A549 (cell line): ENCODE measurements around the gene ZC3H10. TPM values are rescaled to one million over a fixed set of nuclear protein-coding genes. Genes with fewer than 3 reads are reported as not detected.

Experiments
- ATAC-seq, 2 experiments: fragments of 200-7000 bp in 1 of 2; fragments of >200 bp in 1 of 2; cut with Nextera tagmentation in 1 of 2; cut with Tn5 transposase in 1 of 2; 3 replicates each; pipeline versions ENCODE4 v1.8.0 to v1.9.1; 2018 to 2020; ENCODE audit warnings: mild to moderate bottlenecking in 1 of 2, moderate library complexity in 1 of 2
- CTCF ChIA-PET: fragments of 300-600 bp; sonication (Branson Sonifier 250); formaldehyde crosslinking; extraction: SDS; loops from one replicate; lab custom pipeline; 2021; ENCODE audit warnings: antibody characterized with exemption, inconsistent platforms; lab: Yijun Ruan, JAX
- POLR2A ChIA-PET: fragments of 350-600 bp; formaldehyde crosslinking; extraction: SDS; loops from one replicate; lab custom pipeline; 2021; ENCODE audit warnings: antibody characterized with exemption, inconsistent platforms; lab: Yijun Ruan, JAX
- DNase-seq, 2 experiments: peaks; one replicate each; pipeline versions ENCODE4 v3.0.0 to v3.0.0-alpha.2; 2011 to 2016; ENCODE audit warnings: low read depth in 1 of 2, low spot score in 1 of 2
- FAIRE-seq: peaks from 2 replicates; lab custom pipeline; 2011; peaks lifted over from hg19 to GRCh38; lab: Jason Lieb, UNC
- H3K27ac ChIP-seq, 2 experiments: fragments of >200 bp; sonication (Bioruptor Twin); formaldehyde crosslinking; 3 replicates each; pipeline ENCODE4 v1.5.1; 2016 to 2017
- H3K4me1 ChIP-seq: fragments of >200 bp; sonication (Bioruptor Twin); formaldehyde crosslinking; 3 replicates; pipeline ENCODE4 v1.6.1; 2016
- H3K4me2 ChIP-seq: fragments of >200 bp; sonication (Bioruptor Twin); formaldehyde crosslinking; 3 replicates; pipeline ENCODE4 v1.6.1; 2016
- H3K4me3 ChIP-seq: fragments of >200 bp; sonication (Bioruptor Twin); formaldehyde crosslinking; 3 replicates; pipeline ENCODE4 v1.5.1; 2016
- H3K9me3 ChIP-seq: fragments of >200 bp; sonication (Bioruptor Twin); formaldehyde crosslinking; 3 replicates; pipeline ENCODE4 v1.6.1; 2016
- ATOH8 ChIP-seq: fragments of 250-450 bp; sonication (Bioruptor Pico); IDR thresholded peaks from 2 replicates; pipeline ENCODE4 v1.5.0; 2020; ENCODE audit warnings: low read depth, mild to moderate bottlenecking, moderate library complexity
- CHD2 ChIP-seq: fragments of 150-350 bp; IDR thresholded peaks from 2 replicates; pipeline ENCODE4 v1.6.1; 2014; ENCODE audit warnings: low read length; ENCODE audit not compliant: partially characterized antibody
- CHD4 ChIP-seq: fragments of 200-600 bp; sonication (generic); IDR thresholded peaks from 2 replicates; pipeline ENCODE4 v1.6.1; 2016; ENCODE audit warnings: antibody characterized with exemption, mild to moderate bottlenecking, borderline replicate concordance
- EHF ChIP-seq: fragments of 250-450 bp; sonication (Bioruptor Pico); IDR thresholded peaks from 2 replicates; pipeline ENCODE4 v1.5.0; 2020; ENCODE audit warnings: mild to moderate bottlenecking
- EHMT2 ChIP-seq: fragments of 200-600 bp; sonication (generic); IDR thresholded peaks from 2 replicates; pipeline ENCODE4 v1.6.1; 2016; ENCODE audit warnings: antibody characterized with exemption, low read depth, mild to moderate bottlenecking, moderate library complexity
- EP300 ChIP-seq, 2 experiments: fragments of >200 bp; sonication (Bioruptor Twin); formaldehyde crosslinking; IDR thresholded peaks; 2 replicates in 1 of 2; 3 replicates in 1 of 2; pipeline ENCODE4 v1.6.1; 2016 to 2017
- ESRRA ChIP-seq: fragments of 150-350 bp; IDR thresholded peaks from 2 replicates; pipeline ENCODE4 v1.6.1; 2014; ENCODE audit warnings: mild to moderate bottlenecking, low read length, borderline replicate concordance
- FOSL2 ChIP-seq, 2 experiments: fragments of 450-650 bp in 1 of 2; fragments of >200 bp in 1 of 2; sonication (Bioruptor Twin) in 1 of 2; formaldehyde crosslinking; IDR thresholded peaks; 2 replicates each; pipeline versions ENCODE4 v1.5.0 to v1.6.1; 2016 to 2020; ENCODE audit warnings: mild to moderate bottlenecking in 1 of 2, moderate library complexity in 1 of 2
- HEYL ChIP-seq: fragments of 250-450 bp; sonication (Bioruptor Pico); IDR thresholded peaks from 2 replicates; pipeline ENCODE4 v1.8.0; 2021; ENCODE audit warnings: mild to moderate bottlenecking, moderate library complexity
- HOXB13 ChIP-seq: fragments of 250-450 bp; sonication (Bioruptor Pico); IDR thresholded peaks from 2 replicates; pipeline ENCODE4 v1.5.0; 2020; ENCODE audit warnings: low read depth, mild to moderate bottlenecking, moderate library complexity
- HOXB5 ChIP-seq: fragments of 250-450 bp; sonication (Bioruptor Pico); IDR thresholded peaks from 2 replicates; pipeline ENCODE4 v1.5.0; 2020; ENCODE audit warnings: mild to moderate bottlenecking, moderate library complexity
- JUN ChIP-seq, 2 experiments: fragments of >200 bp; sonication (Bioruptor Twin); formaldehyde crosslinking; IDR thresholded peaks; 2 replicates in 1 of 2; 3 replicates in 1 of 2; pipeline ENCODE4 v1.6.1; 2016 to 2017
- JUNB ChIP-seq: fragments of >200 bp; sonication (Bioruptor Twin); formaldehyde crosslinking; IDR thresholded peaks from 2 replicates; pipeline ENCODE4 v1.6.1; 2016
- KDM5A ChIP-seq: fragments of 200-600 bp; sonication (generic); IDR thresholded peaks from 2 replicates; pipeline ENCODE4 v1.6.1; 2016; ENCODE audit warnings: antibody characterized with exemption, mild to moderate bottlenecking
- MAZ ChIP-seq: fragments of 150-350 bp; IDR thresholded peaks from 2 replicates; pipeline ENCODE4 v1.6.1; 2014; ENCODE audit warnings: antibody characterized with exemption, low read depth, low read length, borderline replicate concordance
- RCOR1 ChIP-seq: fragments of 150-350 bp; IDR thresholded peaks from 2 replicates; pipeline ENCODE4 v1.6.1; 2014; ENCODE audit warnings: antibody characterized with exemption, low read length, low read depth
- REST ChIP-seq: fragments of 200-600 bp; sonication (generic); IDR thresholded peaks from 2 replicates; pipeline ENCODE4 v1.6.1; 2016; ENCODE audit warnings: antibody characterized with exemption, mild to moderate bottlenecking, moderate library complexity
- RFX5 ChIP-seq: fragments of 450-650 bp; IDR thresholded peaks from 2 replicates; pipeline ENCODE4 v1.7.1; 2014; ENCODE audit warnings: antibody characterized with exemption, mild to moderate bottlenecking, moderate library complexity
- RNF2 ChIP-seq: fragments of 200-600 bp; sonication (generic); IDR thresholded peaks from 2 replicates; pipeline ENCODE4 v1.6.1; 2016; ENCODE audit warnings: low read depth, mild to moderate bottlenecking, antibody characterized with exemption, moderate library complexity, borderline replicate concordance
- SREBF2 ChIP-seq: fragments of 450-650 bp; IDR thresholded peaks from 2 replicates; pipeline ENCODE4 v1.6.1; 2014; ENCODE audit warnings: mild to moderate bottlenecking, moderate library complexity
- ZC3H11A ChIP-seq: fragments of 450-650 bp; IDR thresholded peaks from 2 replicates; pipeline ENCODE4 v1.6.1; 2014; ENCODE audit warnings: antibody characterized with exemption, mild to moderate bottlenecking
- ZFP36 ChIP-seq: fragments of 450-650 bp; IDR thresholded peaks from 2 replicates; pipeline ENCODE4 v1.6.1; 2014; ENCODE audit warnings: borderline replicate concordance; ENCODE audit not compliant: partially characterized antibody
- WGBS: methylation state at CpG from one replicate; pipeline ENCODE4 v1.1.6; 2017; ENCODE audit errors: missing lambda C conversion rate; 5-methylcytosine and 5-hydroxymethylcytosine counted together
- polyA plus RNA-seq, 4 experiments: library from polyadenylated mRNA; depleted of rRNA in 3 of 4; stranded (reverse); fragments of >200 nt; fragmentation: RNase III in 1 of 4; extraction: RNeasy Plus Mini Kit Qiagen cat#74134 plus additional on column Dnase treatment in 1 of 4; gene quantifications; 2 replicates in 3 of 4; 3 replicates in 1 of 4; pipeline ENCODE4 v1.2.3, GENCODE V29; 2011 to 2017

Gene ZC3H10
- polyA plus RNA-seq, 2 of the 4 experiments (the other 2 are of a cell fraction) = 2.1 to 3.2 TPM

- TF ChIP-seq HOXB13 (CRISPR knock-in tag) (no peak), JUNB (no peak), RNF2 (no peak), MAZ (peak; percentile 75; the same call in 1 of the 2 replicates), ZC3H11A (no peak), HOXB5 (CRISPR knock-in tag) (no peak), CHD4 (no peak), KDM5A (no peak), ESRRA (no peak), EHF (CRISPR knock-in tag) (no peak), HEYL (CRISPR knock-in tag) (no peak), RFX5 (no peak), EP300 (IDR thresholded peaks at IDR 0.05) (no peak), ZFP36 (no peak)
- TF ChIP-seq, all 56 proteins: peak for 13
Observed at GRCh38 chr12:56152132-56152755, 34.2 kb downstream of the ZC3H10 start, which contains the start of gene MYL6B (continued).

- H3K27ac ChIP-seq = peak overlapping the region; percentile 92 to 93
Observed at GRCh38 chr12:56152756-56153677, 35.0 kb downstream of the ZC3H10 start.

More at GRCh38 chr12:56152756-56153677, 35.0 kb downstream of the ZC3H10 start:
- peaks cover 21% of the 10 kb centered on the region; the same call in 2 of the 3 replicates for H3K4me1 ChIP-seq
- no peak for FAIRE-seq
- WGBS = 16% methylated on average over 8 of the region's 8 CpGs
- ChIA-PET CTCF (interaction anchor here (0.6 to 10.2 kb wide), 4 partner anchors 9 to 341 kb away, joined by 3 to 98 read pairs (median 4); partner anchors contain the start of gene ESYT1), POLR2A (no interaction called here)
- peak overlapping the region; percentile 82 for H3K4me2 ChIP-seq
- H3K9me3 ChIP-seq = no peaks in the 10 kb centered on the region
- no peak for ATAC-seq
- TF ChIP-seq RCOR1 (no peak), SREBF2 (no peak), FOSL2 (IDR thresholded peaks at IDR 0.05) (no peak), FOSL2 (CRISPR knock-in tag; IDR thresholded peaks at IDR 0.05) (no peak), JUN (IDR thresholded peaks at IDR 0.05) (no peak), REST (no peak), CHD2 (no peak), ATOH8 (no peak), EHMT2 (no peak), RNF2 (no peak), KDM5A (no peak)
- no peak for DNase-seq
- H3K4me3 ChIP-seq = peak overlapping the region; percentile 53
